Tibial nerve (tissue), 4 donors: ENCODE data around the gene STIM2. TPM values are rescaled to one million over a fixed set of nuclear protein-coding genes. Genes with fewer than 3 reads are reported as not detected.
"Not testable (repeated sequence)": the region's sequence is repeated elsewhere in the genome, so short reads cannot be mapped to it uniquely, and the experiment has no call there.

Source experiments
- DNase-seq, 2 donors: peaks; one replicate each; pipeline ENCODE4 v3.0.0-alpha.2; 2019; ENCODE audit warnings: low spot score in 2 of 2
- H3K27ac ChIP-seq, 4 donors: fragments of 200-600 bp; sonication (generic) in 3 of 4; one replicate each; pipeline ENCODE4 v1.5.1; 2017 to 2019; ENCODE audit warnings: mild to moderate bottlenecking in 1 of 4
- H3K27me3 ChIP-seq, 2 donors: fragments of 200-600 bp; sonication (generic) in 1 of 2; one replicate each; pipeline versions ENCODE4 v1.5.1 to v1.6.0; 2017 to 2019
- H3K36me3 ChIP-seq, 3 donors: fragments of 200-600 bp; sonication (generic); one replicate each; pipeline ENCODE4 v1.5.1; 2018 to 2019
- H3K4me1 ChIP-seq, 4 donors: fragments of 200-600 bp; sonication (generic) in 3 of 4; one replicate each; pipeline ENCODE4 v1.5.1; 2017 to 2019
- H3K4me3 ChIP-seq, 4 donors: fragments of 200-600 bp; sonication (generic) in 3 of 4; one replicate each; pipeline ENCODE4 v1.5.1; 2017 to 2019; ENCODE audit warnings: mild to moderate bottlenecking in 1 of 4, moderate library complexity in 1 of 4
- H3K9me3 ChIP-seq, 4 donors: fragments of 200-600 bp; sonication (generic) in 3 of 4; one replicate each; pipeline ENCODE4 v1.5.1; 2017 to 2019
- CTCF ChIP-seq, 5 experiments: fragments of 200-600 bp in 3 of 5; fragments of 450-650 bp in 2 of 5; sonication (generic) in 3 of 5; IDR thresholded peaks; one replicate each; pipeline ENCODE4 v1.5.1; 2016 to 2019; ENCODE audit warnings: antibody characterized with exemption in 5 of 5, mild to moderate bottlenecking in 3 of 5, moderate library complexity in 2 of 5
- EP300 ChIP-seq, 2 donors: sonication (generic); formaldehyde crosslinking; IDR thresholded peaks; one replicate each; pipeline ENCODE4 v1.6.1; 2017; ENCODE audit warnings: antibody characterized with exemption in 2 of 2, mild to moderate bottlenecking in 1 of 2
- POLR2A ChIP-seq, 2 donors: fragments of 450-650 bp; IDR thresholded peaks; one replicate each; pipeline ENCODE4 v1.6.1; 2017; ENCODE audit warnings: antibody characterized with exemption in 2 of 2, mild to moderate bottlenecking in 2 of 2, moderate library complexity in 2 of 2
- WGBS, 2 donors: methylation state at CpG; one replicate each; pipeline ENCODE4 v1.1.5; 2018; 5-methylcytosine and 5-hydroxymethylcytosine counted together
- total RNA-seq, 4 donors: library from RNA; depleted of rRNA; stranded (reverse); fragments of >200 nt; gene quantifications; one replicate each; pipeline ENCODE4 v1.1.0, GENCODE V29; 2016

STIM2 gene
- total RNA-seq, 4 donors from 2014 or later = 20.1 to 26.2 (median 21.8) TPM

GRCh38 chr4:26826721-26827120 lies 33.9 kb upstream of the STIM2 start:
- Histone ChIP-seq H3K4me1 (peaks cover 0 to 3% (median 0%) of the 10 kb centered on the region in 4 donors), H3K9me3 (peaks cover 0 to 5% (median 0%) of the 10 kb centered on the region in 4 donors), H3K27me3 (no peaks in the 10 kb centered on the region), H3K27ac (peak overlapping the region in 2 of 4 donors; percentile 32 to 54), H3K4me3 (peak overlapping the region in 1 of 4 donors; percentile 6), H3K36me3 (no peaks in the 10 kb centered on the region)
- TF ChIP-seq EP300 (IDR thresholded peaks at IDR 0.05) (peak in 1 of 2 donors; percentile 50), CTCF (IDR thresholded peaks at IDR 0.05) (no peak), POLR2A (IDR thresholded peaks at IDR 0.05) (no peak)
- DNase-seq = peak in 1 of 2 donors; percentile 22
- 46 to 55% methylated on average over 9 of the region's 9 CpGs for WGBS, 2 donors

- 86 to 96% methylated on average over 6 of the region's 6 CpGs for WGBS, 2 donors
- H3K9me3 ChIP-seq, H3K27me3 ChIP-seq, H3K4me1 ChIP-seq, H3K36me3 ChIP-seq, DNase-seq, H3K4me3 ChIP-seq: not testable (repeated sequence)
- peak overlapping the region in 2 of 4 donors; percentile 32 to 54 for H3K27ac ChIP-seq
Measured at GRCh38 chr4:26827336-26827735, 33.3 kb upstream of the STIM2 start.

GRCh38 chr4:26827798-26828197 lies 32.8 kb upstream of the STIM2 start:
- no peaks in the 10 kb centered on the region for H3K36me3 ChIP-seq
- DNase-seq = no peak
- H3K4me1 ChIP-seq = peaks cover 0 to 3% (median 0%) of the 10 kb centered on the region in 4 donors
- 79 to 84% methylated on average over 6 of the region's 6 CpGs for WGBS, 2 donors
- peaks cover 0 to 4% (median 0%) of the 10 kb centered on the region in 4 donors for H3K9me3 ChIP-seq
- no peak overlapping the region for H3K27ac ChIP-seq
- H3K27me3 ChIP-seq = no peaks in the 10 kb centered on the region
- TF ChIP-seq POLR2A (IDR thresholded peaks at IDR 0.05) (no peak), EP300 (IDR thresholded peaks at IDR 0.05) (no peak)
- H3K4me3 ChIP-seq = no peak overlapping the region

GRCh38 chr4:26829018-26829417 lies 31.6 kb upstream of the STIM2 start:
- Histone ChIP-seq H3K27me3 (no peaks in the 10 kb centered on the region), H3K4me1 (peaks cover 0 to 3% (median 0%) of the 10 kb centered on the region in 4 donors), H3K9me3 (no peaks in the 10 kb centered on the region), H3K4me3 (no peak overlapping the region), H3K27ac (no peak overlapping the region), H3K36me3 (no peaks in the 10 kb centered on the region)
- no peak for DNase-seq
- 85% methylated on average over 4 of the region's 4 CpGs for WGBS, 2 donors
- no peak for TF ChIP-seq CTCF (IDR thresholded peaks at IDR 0.05)
- TF ChIP-seq POLR2A (IDR thresholded peaks at IDR 0.05) = no peak
- no peak for TF ChIP-seq EP300 (IDR thresholded peaks at IDR 0.05)

DNA sequence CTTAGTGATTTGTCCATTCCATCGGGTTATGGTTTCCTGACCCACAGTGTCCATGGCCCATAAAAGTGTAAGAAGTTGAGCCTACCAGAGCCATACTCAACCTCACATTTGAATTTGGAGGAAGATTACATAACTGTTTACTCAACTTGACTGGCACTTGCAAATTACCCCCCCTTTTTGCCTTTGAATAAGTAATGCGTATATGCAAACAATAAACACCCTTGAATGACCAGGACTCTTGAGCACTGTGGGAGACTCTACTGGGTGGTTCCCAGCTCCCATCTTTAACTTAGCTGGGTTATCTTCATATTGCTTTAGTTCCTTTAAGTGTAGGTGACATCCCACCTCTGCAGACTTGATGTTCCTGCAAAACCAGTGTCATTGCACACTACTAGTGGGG lies 30.6 kb upstream of the STIM2 start:
- H3K27ac ChIP-seq = no peak overlapping the region
- TF ChIP-seq POLR2A (IDR thresholded peaks at IDR 0.05) (no peak), EP300 (IDR thresholded peaks at IDR 0.05) (no peak), CTCF (IDR thresholded peaks at IDR 0.05) (no peak)

DNA sequence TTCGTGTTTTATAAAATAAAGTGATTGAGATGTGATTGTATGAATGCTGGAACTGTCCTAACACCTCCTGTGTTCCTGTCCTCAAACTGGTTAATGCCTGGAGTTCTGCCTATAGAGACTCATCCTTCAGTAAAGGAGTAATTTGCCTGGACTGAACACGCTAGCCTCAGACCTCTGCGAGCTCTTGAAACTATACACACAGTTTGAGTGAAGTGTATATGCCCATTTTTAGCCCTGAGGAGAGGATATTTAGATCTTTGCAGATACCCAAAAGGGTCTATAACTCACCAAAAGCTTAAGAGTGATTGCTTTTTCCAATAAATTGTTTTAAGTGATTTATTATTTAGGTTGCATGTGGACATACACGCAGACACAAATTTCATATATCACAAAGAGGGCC lies 29.9 kb upstream of the STIM2 start:
- TF ChIP-seq CTCF (IDR thresholded peaks at IDR 0.05) (no peak), POLR2A (IDR thresholded peaks at IDR 0.05) (no peak), EP300 (IDR thresholded peaks at IDR 0.05) (no peak)
- Histone ChIP-seq H3K27ac (no peak overlapping the region), H3K4me3 (no peak overlapping the region), H3K27me3 (no peaks in the 10 kb centered on the region), H3K9me3 (no peaks in the 10 kb centered on the region), H3K36me3 (no peaks in the 10 kb centered on the region), H3K4me1 (peaks cover 0 to 3% (median 0%) of the 10 kb centered on the region in 4 donors)
- DNase-seq = no peak
- 91% methylated on average over 4 of the region's 4 CpGs for WGBS, 2 donors

More for the DNA sequence above, 30.6 kb upstream of the STIM2 start:
- H3K36me3 ChIP-seq = no peaks in the 10 kb centered on the region
- no peak overlapping the region for H3K4me3 ChIP-seq
- no peaks in the 10 kb centered on the region for H3K9me3 ChIP-seq
- peaks cover 0 to 3% (median 0%) of the 10 kb centered on the region in 4 donors for H3K4me1 ChIP-seq
- no peaks in the 10 kb centered on the region for H3K27me3 ChIP-seq
- no peak for DNase-seq
- 88 to 96% methylated on average over 2 of the region's 2 CpGs for WGBS, 2 donors
